Measurements from ENCODE around the gene ZNF318.
"Not testable (repeated sequence)": the region's sequence is repeated elsewhere in the genome, so short reads cannot be mapped to it uniquely, and the experiment has no call there.

The ZNF318 gene

DNA sequence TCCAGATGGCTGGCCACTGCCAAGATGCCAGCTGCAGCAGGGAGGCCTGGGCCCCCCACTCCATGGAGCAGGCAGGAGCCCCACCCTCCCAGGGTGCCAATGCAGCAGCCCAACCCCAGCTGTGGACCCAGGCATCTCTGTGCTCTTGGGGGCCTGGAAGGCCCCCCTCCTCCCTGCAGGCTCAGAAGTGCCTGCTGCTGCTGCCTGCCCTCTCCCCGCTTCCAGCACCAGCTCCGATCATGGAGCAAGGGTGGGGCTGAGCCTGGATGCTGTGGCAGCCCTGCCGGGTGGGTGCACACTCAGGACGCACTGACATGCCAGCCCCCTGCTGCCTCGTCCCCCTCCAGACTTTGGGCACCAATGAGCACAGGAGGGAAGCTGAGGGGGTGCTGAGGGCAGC is 43.1 kb upstream of the ZNF318 start:
- no peaks in the 10 kb centered on the region for H3K9me2 ChIP-seq (replicated peaks; ENCODE audit: control insufficient read depth, low read length)
- peaks cover 4% of the 10 kb centered on the region for H3K27me3 ChIP-seq (ENCODE audit: control insufficient read depth, low read length)
- no peak overlapping the region for H3K27ac ChIP-seq (ENCODE audit: low read depth, low read length)
- H3F3A ChIP-seq (ENCODE audit: control insufficient read depth, insufficient read depth) = peaks cover 4% of the 10 kb centered on the region; the same call in 1 of the 2 replicates
- H3K36me3 ChIP-seq (ENCODE audit: control insufficient read depth, low read length) = peaks cover 20% of the 10 kb centered on the region
- no peak for TF ChIP-seq EZH2phosphoT487 (IDR thresholded peaks at IDR 0.05; ENCODE audit: borderline replicate concordance, low read length)
- TF ChIP-seq, protein P1, sequence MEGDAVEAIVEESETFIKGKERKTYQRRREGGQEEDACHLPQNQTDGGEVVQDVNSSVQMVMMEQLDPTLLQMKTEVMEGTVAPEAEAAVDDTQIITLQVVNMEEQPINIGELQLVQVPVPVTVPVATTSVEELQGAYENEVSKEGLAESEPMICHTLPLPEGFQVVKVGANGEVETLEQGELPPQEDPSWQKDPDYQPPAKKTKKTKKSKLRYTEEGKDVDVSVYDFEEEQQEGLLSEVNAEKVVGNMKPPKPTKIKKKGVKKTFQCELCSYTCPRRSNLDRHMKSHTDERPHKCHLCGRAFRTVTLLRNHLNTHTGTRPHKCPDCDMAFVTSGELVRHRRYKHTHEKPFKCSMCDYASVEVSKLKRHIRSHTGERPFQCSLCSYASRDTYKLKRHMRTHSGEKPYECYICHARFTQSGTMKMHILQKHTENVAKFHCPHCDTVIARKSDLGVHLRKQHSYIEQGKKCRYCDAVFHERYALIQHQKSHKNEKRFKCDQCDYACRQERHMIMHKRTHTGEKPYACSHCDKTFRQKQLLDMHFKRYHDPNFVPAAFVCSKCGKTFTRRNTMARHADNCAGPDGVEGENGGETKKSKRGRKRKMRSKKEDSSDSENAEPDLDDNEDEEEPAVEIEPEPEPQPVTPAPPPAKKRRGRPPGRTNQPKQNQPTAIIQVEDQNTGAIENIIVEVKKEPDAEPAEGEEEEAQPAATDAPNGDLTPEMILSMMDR (IDR thresholded peaks at IDR 0.05; ENCODE audit: low read depth, low read length, poor library complexity, severe bottlenecking) = no peak
- H4K20me1 ChIP-seq (ENCODE audit: control insufficient read depth, insufficient read depth, low read depth, low read length) = no peaks in the 10 kb centered on the region
- no peak overlapping the region for H3K4me2 ChIP-seq (ENCODE audit: low read length)
- no peak overlapping the region for H3K4me3 ChIP-seq (ENCODE audit: low read length)
- H3K79me2 ChIP-seq (ENCODE audit: control insufficient read depth, low read length) = no peaks in the 10 kb centered on the region
- no peaks in the 10 kb centered on the region for H3K4me1 ChIP-seq (ENCODE audit: control insufficient read depth, low read length)
- peaks cover 13% of the 10 kb centered on the region for H3K9me3 ChIP-seq (ENCODE audit: control insufficient read depth, insufficient read depth, low read length)

DNA sequence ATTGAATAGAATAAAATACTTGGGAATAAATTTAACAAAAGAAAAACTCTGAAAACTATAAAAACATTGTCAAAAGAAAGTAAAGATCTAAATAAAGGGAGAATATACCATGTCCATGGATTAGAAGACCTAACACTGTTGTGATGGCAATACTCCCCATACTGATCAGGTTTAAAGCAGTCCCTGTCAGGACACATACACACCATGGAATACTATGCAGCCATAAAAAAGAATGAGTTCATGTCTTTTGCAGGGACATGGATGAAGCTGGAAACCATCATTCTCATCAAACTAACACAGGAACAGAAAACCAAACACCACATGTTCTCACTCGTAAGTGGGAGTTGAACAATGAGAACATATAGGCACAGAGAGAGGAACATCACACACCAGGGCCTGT is 41.3 kb upstream of the ZNF318 start:
- H3K9me3 ChIP-seq (ENCODE audit: control insufficient read depth, insufficient read depth, low read length) = peaks cover 13% of the 10 kb centered on the region
- not testable (repeated sequence) for H3K4me2 ChIP-seq (ENCODE audit: low read length); H3K27ac ChIP-seq (ENCODE audit: low read depth, low read length); H3K79me2 ChIP-seq (ENCODE audit: control insufficient read depth, low read length); H3K9me2 ChIP-seq (replicated peaks; ENCODE audit: control insufficient read depth, low read length); H4K20me1 ChIP-seq (ENCODE audit: control insufficient read depth, insufficient read depth, low read depth, low read length); H3F3A ChIP-seq (ENCODE audit: control insufficient read depth, insufficient read depth); H3K4me1 ChIP-seq (ENCODE audit: control insufficient read depth, low read length); H3K27me3 ChIP-seq (ENCODE audit: control insufficient read depth, low read length); H3K4me3 ChIP-seq (ENCODE audit: low read length)
- peaks cover 37% of the 10 kb centered on the region for H3K36me3 ChIP-seq (ENCODE audit: control insufficient read depth, low read length)

DNA sequence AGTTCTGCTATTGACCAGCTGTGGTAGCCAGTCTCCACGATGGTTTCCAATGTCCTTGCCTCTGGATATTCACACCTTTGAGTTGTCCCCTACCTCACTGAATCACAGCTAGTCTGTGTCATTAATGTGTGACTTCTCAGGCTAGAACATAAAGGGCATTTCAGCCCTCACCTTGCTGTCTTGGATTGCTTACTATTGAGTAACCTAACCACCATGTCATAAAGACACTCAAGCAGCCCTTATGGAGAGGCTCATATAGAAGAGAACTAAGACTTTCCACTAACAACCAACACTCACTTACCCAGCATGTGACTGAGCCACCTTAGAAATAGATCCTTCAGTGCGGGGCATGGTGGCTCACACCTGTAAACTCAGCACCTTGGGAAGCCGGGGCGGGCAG is 38.8 kb upstream of the ZNF318 start:
- TF ChIP-seq, protein P1 (IDR thresholded peaks at IDR 0.05; ENCODE audit: low read depth, low read length, poor library complexity, severe bottlenecking) = no peak
- no peak for TF ChIP-seq EZH2phosphoT487 (IDR thresholded peaks at IDR 0.05; ENCODE audit: borderline replicate concordance, low read length)
- Histone ChIP-seq H3K36me3 (ENCODE audit: control insufficient read depth, low read length) (peaks cover 61% of the 10 kb centered on the region), H3K79me2 (ENCODE audit: control insufficient read depth, low read length) (no peaks in the 10 kb centered on the region), H3K27ac (ENCODE audit: low read depth, low read length) (no peak overlapping the region), H3K9me2 (replicated peaks; ENCODE audit: control insufficient read depth, low read length) (no peaks in the 10 kb centered on the region), H3K4me1 (ENCODE audit: control insufficient read depth, low read length) (no peaks in the 10 kb centered on the region), H3K27me3 (ENCODE audit: control insufficient read depth, low read length) (no peaks in the 10 kb centered on the region), H3K4me2 (ENCODE audit: low read length) (no peak overlapping the region), H3F3A (ENCODE audit: control insufficient read depth, insufficient read depth) (peaks cover 4% of the 10 kb centered on the region; the same call in 1 of the 2 replicates), H3K4me3 (ENCODE audit: low read length) (no peak overlapping the region), H3K9me3 (ENCODE audit: control insufficient read depth, insufficient read depth, low read length) (peaks cover 11% of the 10 kb centered on the region), H4K20me1 (ENCODE audit: control insufficient read depth, insufficient read depth, low read depth, low read length) (no peaks in the 10 kb centered on the region)

DNA sequence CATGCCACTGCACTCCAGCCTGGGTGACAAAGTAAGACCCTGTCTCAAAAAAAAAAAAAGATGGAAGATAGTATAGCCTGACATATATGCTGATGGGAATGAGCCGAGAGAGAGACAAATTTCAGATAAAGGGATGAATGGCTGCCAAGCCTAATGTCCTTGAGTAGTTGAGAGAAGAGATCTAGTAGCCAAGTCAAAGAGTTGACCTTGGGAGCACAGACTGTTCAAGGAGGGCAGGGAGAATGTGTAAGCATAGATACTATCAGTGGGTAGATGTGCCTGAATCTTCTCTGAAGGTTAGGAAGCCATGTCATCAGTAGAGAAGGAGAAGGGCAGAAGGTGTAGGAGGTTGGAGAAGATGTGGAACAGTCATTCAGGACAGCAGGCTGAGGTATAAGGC is 37.8 kb upstream of the ZNF318 start:
- no peaks in the 10 kb centered on the region for H4K20me1 ChIP-seq (ENCODE audit: control insufficient read depth, insufficient read depth, low read depth, low read length)
- no peak overlapping the region for H3K4me2 ChIP-seq (ENCODE audit: low read length)
- H3K36me3 ChIP-seq (ENCODE audit: control insufficient read depth, low read length) = peaks cover 71% of the 10 kb centered on the region
- H3K79me2 ChIP-seq (ENCODE audit: control insufficient read depth, low read length) = no peaks in the 10 kb centered on the region
- peaks cover 4% of the 10 kb centered on the region; the same call in 1 of the 2 replicates for H3F3A ChIP-seq (ENCODE audit: control insufficient read depth, insufficient read depth)
- TF ChIP-seq, protein P1 (IDR thresholded peaks at IDR 0.05; ENCODE audit: low read depth, low read length, poor library complexity, severe bottlenecking) = no peak
- no peaks in the 10 kb centered on the region for H3K27me3 ChIP-seq (ENCODE audit: control insufficient read depth, low read length)
- H3K9me2 ChIP-seq (replicated peaks; ENCODE audit: control insufficient read depth, low read length) = no peaks in the 10 kb centered on the region
- peaks cover 3% of the 10 kb centered on the region; the same call in 1 of the 2 replicates for H3K9me3 ChIP-seq (ENCODE audit: control insufficient read depth, insufficient read depth, low read length)
- H3K4me1 ChIP-seq (ENCODE audit: control insufficient read depth, low read length) = no peaks in the 10 kb centered on the region
- H3K4me3 ChIP-seq (ENCODE audit: low read length) = no peak overlapping the region
- H3K27ac ChIP-seq (ENCODE audit: low read depth, low read length) = no peak overlapping the region
